Measurements from ENCODE around the gene CORO7. TPM values are rescaled to one million over a fixed set of nuclear protein-coding genes. Genes with fewer than 3 reads are reported as not detected.

CORO7 gene
- polyA plus RNA-seq, 3 donors: 44.7 to 181 (median 68.4) TPM

GRCh38 chr16:4389051-4389955 lies 27.1 kb downstream of the CORO7 start:
- Histone ChIP-seq H2AFZ (ENCODE audit: insufficient read depth, low read depth, low read length, poor library complexity, severe bottlenecking) (no peak overlapping the region), H3K4me1 (ENCODE audit: control insufficient read depth in 1 of 2, insufficient read depth in 2 of 2, low read length in 2 of 2) (no peaks in the 10 kb centered on the region), H3K9ac (ENCODE audit: insufficient read depth, low read length, poor library complexity, severe bottlenecking) (no peak overlapping the region), H3K27ac (ENCODE audit: low read depth in 1 of 2, low read length in 2 of 2) (peak overlapping the region in 1 of 2 donors; percentile 8), H3K27me3 (ENCODE audit: control insufficient read depth in 2 of 2, insufficient read depth in 2 of 2, low read length in 2 of 2) (no peaks in the 10 kb centered on the region), H3K9me3 (replicated peaks in 1 of 2; ENCODE audit: control insufficient read depth in 1 of 2, insufficient read depth in 1 of 2, low read length in 2 of 2) (no peaks in the 10 kb centered on the region), H3K4me2 (replicated peaks; ENCODE audit: extremely low read depth, low read length, poor library complexity, severe bottlenecking) (no peak overlapping the region), H3K79me2 (ENCODE audit: insufficient read depth, low read length) (peaks cover 10% of the 10 kb centered on the region), H3K36me3 (replicated peaks in 1 of 2; ENCODE audit: control insufficient read depth in 1 of 2, insufficient read depth in 2 of 2, low read length in 2 of 2) (peaks cover 95 to 100% of the 10 kb centered on the region in 2 donors), H4K20me1 (ENCODE audit: insufficient read depth, low read length) (peaks cover 99% of the 10 kb centered on the region), H3K4me3 (replicated peaks in 1 of 3; ENCODE audit: low read depth in 2 of 3, low read length in 3 of 3) (no peak overlapping the region)
- H3K9me3 Mint-ChIP-seq: no peaks in the 10 kb centered on the region
- no peak for DNase-seq
- H3K27ac Mint-ChIP-seq: peak overlapping the region in 1 of 7 donors; percentile 69
- H3K27me3 Mint-ChIP-seq (ENCODE audit: low read depth in 3 of 3): no peaks in the 10 kb centered on the region
- WGBS (ENCODE audit: insufficient coverage): 93% methylated on average over 21 of the region's 27 CpGs
- no peak for TF ChIP-seq CTCF (IDR thresholded peaks at IDR 0.05)
- H3K4me1 Mint-ChIP-seq: peaks cover under 1% of the 10 kb centered on the region
- intact Hi-C loops (cut with micrococcal nuclease): no loop called here
- H3K36me3 Mint-ChIP-seq: peaks cover 59 to 92% of the 10 kb centered on the region in 2 donors
- no peak overlapping the region for H3K4me3 Mint-ChIP-seq

DNA sequence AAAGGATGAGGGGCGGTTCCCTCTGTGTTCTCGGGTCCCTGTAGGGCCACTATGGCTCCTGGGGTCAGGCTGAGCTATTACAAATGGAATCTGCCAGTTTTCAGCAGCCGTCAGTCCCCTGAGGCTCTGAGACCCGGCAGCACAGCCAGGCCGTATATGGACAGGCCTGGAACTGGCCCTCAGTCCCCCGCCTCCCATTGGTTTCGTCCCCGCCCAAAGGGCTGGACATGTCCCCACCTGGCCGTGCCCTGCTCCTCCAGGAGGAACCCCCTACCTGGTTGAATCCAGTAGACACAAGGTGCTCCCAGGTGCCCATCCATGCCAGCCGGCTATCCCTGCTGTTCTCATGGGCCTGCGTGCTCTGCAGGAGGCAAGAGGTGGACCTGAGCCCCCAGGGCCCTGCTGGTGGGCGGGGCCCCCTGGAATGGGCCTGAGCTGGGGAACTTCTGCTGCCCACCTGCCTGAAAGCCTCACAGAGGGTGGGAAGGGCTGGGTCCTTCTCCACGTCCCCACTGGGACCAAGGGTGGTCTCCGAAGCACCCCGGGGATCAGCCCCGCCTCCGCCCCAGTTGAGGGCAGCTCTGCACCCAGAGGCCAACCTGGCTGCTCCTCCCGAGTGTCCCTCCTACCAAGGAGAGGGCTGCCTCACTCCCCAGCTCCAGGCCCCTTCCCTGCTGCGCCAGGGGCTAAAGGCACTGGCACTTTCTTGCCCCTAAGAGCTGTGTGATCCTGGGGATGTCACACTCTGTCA lies 27.9 kb downstream of the CORO7 start:
- intact Hi-C loops (cut with micrococcal nuclease): no loop called here
- H3K4me3 Mint-ChIP-seq: no peak overlapping the region
- H3K36me3 Mint-ChIP-seq: peaks cover 57 to 89% of the 10 kb centered on the region in 2 donors
- Histone ChIP-seq H3K9ac (ENCODE audit: insufficient read depth, low read length, poor library complexity, severe bottlenecking) (no peak overlapping the region), H3K4me1 (ENCODE audit: control insufficient read depth in 1 of 2, insufficient read depth in 2 of 2, low read length in 2 of 2) (no peaks in the 10 kb centered on the region), H3K27me3 (ENCODE audit: control insufficient read depth in 2 of 2, insufficient read depth in 2 of 2, low read length in 2 of 2) (no peaks in the 10 kb centered on the region), H3K9me3 (replicated peaks in 1 of 2; ENCODE audit: control insufficient read depth in 1 of 2, insufficient read depth in 1 of 2, low read length in 2 of 2) (no peaks in the 10 kb centered on the region), H3K4me3 (replicated peaks in 1 of 3; ENCODE audit: low read depth in 2 of 3, low read length in 3 of 3) (no peak overlapping the region), H3K36me3 (replicated peaks in 1 of 2; ENCODE audit: control insufficient read depth in 1 of 2, insufficient read depth in 2 of 2, low read length in 2 of 2) (peaks cover 97 to 100% of the 10 kb centered on the region in 2 donors), H2AFZ (ENCODE audit: insufficient read depth, low read depth, low read length, poor library complexity, severe bottlenecking) (no peak overlapping the region), H4K20me1 (ENCODE audit: insufficient read depth, low read length) (peaks cover 100% of the 10 kb centered on the region), H3K27ac (ENCODE audit: low read depth in 1 of 2, low read length in 2 of 2) (peak overlapping the region in 1 of 2 donors; percentile 8), H3K79me2 (ENCODE audit: insufficient read depth, low read length) (peaks cover 9% of the 10 kb centered on the region), H3K4me2 (replicated peaks; ENCODE audit: extremely low read depth, low read length, poor library complexity, severe bottlenecking) (no peak overlapping the region)
- 95% methylated on average over 17 of the region's 19 CpGs for whole genome bisulfite sequencing (ENCODE audit: insufficient coverage)
- no peaks in the 10 kb centered on the region for H3K27me3 Mint-ChIP-seq (ENCODE audit: low read depth in 3 of 3)
- no peaks in the 10 kb centered on the region for H3K4me1 Mint-ChIP-seq
- H3K27ac Mint-ChIP-seq: no peak overlapping the region
- TF ChIP-seq CTCF (IDR thresholded peaks at IDR 0.05): no peak
- no peak for DNase-seq
- no peaks in the 10 kb centered on the region for H3K9me3 Mint-ChIP-seq

Measured in CD14-positive monocyte (primary cell).